Testis (tissue), 2 donors: Measurements from ENCODE around the gene KLHL25.

Source experiments
- CTCF ChIP-seq, 3 experiments: fragments of 450-650 bp in 2 of 3; fragments of 200-600 bp in 1 of 3; sonication (generic) in 1 of 3; IDR thresholded peaks; one replicate each; pipeline ENCODE4 v1.5.1; 2016 to 2019; ENCODE audit warnings: antibody characterized with exemption in 3 of 3, mild to moderate bottlenecking in 2 of 3, moderate library complexity in 1 of 3
- POLR2A ChIP-seq: fragments of 450-650 bp; IDR thresholded peaks from one replicate; pipeline ENCODE4 v1.6.1; 2017; ENCODE audit warnings: antibody characterized with exemption, mild to moderate bottlenecking, moderate library complexity

GRCh38 chr15:85716261-85716660 lies 78.5 kb downstream of the KLHL25 start:
- TF ChIP-seq CTCF (IDR thresholded peaks at IDR 0.05) = no peak
- no peak for TF ChIP-seq POLR2A
